Nephron progenitor cell (in vitro differentiated cells): ENCODE results near the gene PPP1CA.
A peak's percentile ranks its signal among the peaks of the same experiment; 100 is the strongest.
"Not testable (repeated sequence)": the region's sequence is repeated elsewhere in the genome, so short reads cannot be mapped to it uniquely, and the experiment has no call there.

ENCODE experiments used
- DNase-seq: peaks from one replicate; pipeline ENCODE4 v3.0.0; 2021
- H3K27ac Mint-ChIP-seq: 2 replicates; pipeline ENCODE4 v1.8.0; 2021; ENCODE audit warnings: mild to moderate bottlenecking, moderate library complexity, mixed read lengths
- H3K27me3 Mint-ChIP-seq: 2 replicates; pipeline ENCODE4 v1.8.0; 2021; ENCODE audit warnings: mild to moderate bottlenecking, low read depth, mixed read lengths; ENCODE audit not compliant: poor library complexity
- H3K36me3 Mint-ChIP-seq: 2 replicates; pipeline ENCODE4 v1.8.0; 2021; ENCODE audit warnings: low read depth, mixed read lengths
- H3K4me1 Mint-ChIP-seq: 2 replicates; pipeline ENCODE4 v1.8.0; 2021; ENCODE audit warnings: mixed read lengths
- H3K4me3 Mint-ChIP-seq: 2 replicates; pipeline ENCODE4 v1.8.0; 2021; ENCODE audit warnings: mild to moderate bottlenecking, moderate library complexity, mixed read lengths
- H3K9me3 Mint-ChIP-seq: 2 replicates; pipeline ENCODE4 v1.8.0; 2021; ENCODE audit warnings: mild to moderate bottlenecking, moderate library complexity, mixed read lengths
- TF ChIP-seq, protein P1 (sequence below): fragments of 200-600 bp; sonication (generic); IDR thresholded peaks from 2 replicates; pipeline ENCODE4 v1.5.0; 2021; ENCODE audit warnings: antibody characterized with exemption

PPP1CA gene

DNA sequence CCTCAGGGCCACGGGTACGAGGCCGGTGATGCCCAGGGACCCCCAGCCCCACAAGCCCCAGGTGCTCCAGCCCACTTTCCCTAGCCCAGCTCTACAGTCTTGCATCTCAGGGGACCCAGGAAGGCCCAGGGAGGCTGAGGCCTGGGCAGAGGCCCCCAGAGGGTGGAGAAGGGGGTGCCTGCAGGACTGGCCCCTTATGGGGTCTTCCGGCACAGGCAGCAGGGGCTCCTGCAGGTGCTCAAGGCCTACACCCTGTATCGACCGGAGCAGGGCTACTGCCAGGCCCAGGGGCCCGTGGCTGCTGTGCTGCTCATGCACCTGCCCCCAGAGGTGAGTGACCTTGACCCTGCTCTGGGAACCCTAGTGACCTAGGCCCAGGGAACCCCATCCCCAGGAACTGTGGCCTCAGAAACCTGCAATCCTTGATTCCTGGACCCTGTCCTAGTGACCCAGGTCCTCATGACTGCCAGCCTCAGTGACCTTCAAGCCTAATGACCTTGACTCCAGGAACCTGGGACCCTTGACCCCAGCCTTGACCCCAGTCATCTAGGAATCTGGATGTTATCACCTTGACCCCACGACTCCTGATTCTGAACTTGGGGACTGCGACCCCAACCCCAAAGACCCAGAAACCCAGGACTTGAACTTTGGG is 4.2 kb upstream of the PPP1CA start:
- DNase-seq = no peak
- H3K9me3 Mint-ChIP-seq = no peaks in the 10 kb centered on the region
- no peak overlapping the region for H3K27ac Mint-ChIP-seq
- peaks cover 35% of the 10 kb centered on the region for H3K4me1 Mint-ChIP-seq
- no peaks in the 10 kb centered on the region for H3K36me3 Mint-ChIP-seq
- peaks cover 4% of the 10 kb centered on the region for H3K27me3 Mint-ChIP-seq
- no peak overlapping the region for H3K4me3 Mint-ChIP-seq
- TF ChIP-seq, protein P1, sequence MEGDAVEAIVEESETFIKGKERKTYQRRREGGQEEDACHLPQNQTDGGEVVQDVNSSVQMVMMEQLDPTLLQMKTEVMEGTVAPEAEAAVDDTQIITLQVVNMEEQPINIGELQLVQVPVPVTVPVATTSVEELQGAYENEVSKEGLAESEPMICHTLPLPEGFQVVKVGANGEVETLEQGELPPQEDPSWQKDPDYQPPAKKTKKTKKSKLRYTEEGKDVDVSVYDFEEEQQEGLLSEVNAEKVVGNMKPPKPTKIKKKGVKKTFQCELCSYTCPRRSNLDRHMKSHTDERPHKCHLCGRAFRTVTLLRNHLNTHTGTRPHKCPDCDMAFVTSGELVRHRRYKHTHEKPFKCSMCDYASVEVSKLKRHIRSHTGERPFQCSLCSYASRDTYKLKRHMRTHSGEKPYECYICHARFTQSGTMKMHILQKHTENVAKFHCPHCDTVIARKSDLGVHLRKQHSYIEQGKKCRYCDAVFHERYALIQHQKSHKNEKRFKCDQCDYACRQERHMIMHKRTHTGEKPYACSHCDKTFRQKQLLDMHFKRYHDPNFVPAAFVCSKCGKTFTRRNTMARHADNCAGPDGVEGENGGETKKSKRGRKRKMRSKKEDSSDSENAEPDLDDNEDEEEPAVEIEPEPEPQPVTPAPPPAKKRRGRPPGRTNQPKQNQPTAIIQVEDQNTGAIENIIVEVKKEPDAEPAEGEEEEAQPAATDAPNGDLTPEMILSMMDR = no peak

DNA sequence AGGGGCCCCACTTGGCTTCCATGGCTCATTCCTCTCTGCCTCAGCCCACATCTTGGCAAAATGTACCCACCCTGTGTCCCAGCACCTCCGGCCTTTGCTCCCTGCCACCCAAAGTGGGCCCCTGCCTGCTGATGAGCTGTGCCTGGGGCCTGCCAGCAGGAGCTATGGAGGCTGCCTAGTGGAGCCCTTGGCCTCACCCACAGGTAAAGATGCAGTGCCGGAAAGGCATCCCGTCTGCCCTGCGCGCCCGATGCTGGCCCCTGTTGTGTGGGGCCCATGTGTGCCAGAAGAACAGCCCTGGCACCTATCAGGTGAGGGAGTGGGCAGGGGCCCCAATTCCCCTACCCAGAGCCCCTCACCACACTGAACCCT is 3.5 kb upstream of the PPP1CA start:
- Mint-ChIP-seq H3K36me3 (no peaks in the 10 kb centered on the region), H3K4me1 (peaks cover 35% of the 10 kb centered on the region), H3K9me3 (no peaks in the 10 kb centered on the region), H3K27ac (no peak overlapping the region), H3K4me3 (no peak overlapping the region), H3K27me3 (peaks cover 4% of the 10 kb centered on the region)
- TF ChIP-seq, protein P1 = no peak
- no peak for DNase-seq

DNA sequence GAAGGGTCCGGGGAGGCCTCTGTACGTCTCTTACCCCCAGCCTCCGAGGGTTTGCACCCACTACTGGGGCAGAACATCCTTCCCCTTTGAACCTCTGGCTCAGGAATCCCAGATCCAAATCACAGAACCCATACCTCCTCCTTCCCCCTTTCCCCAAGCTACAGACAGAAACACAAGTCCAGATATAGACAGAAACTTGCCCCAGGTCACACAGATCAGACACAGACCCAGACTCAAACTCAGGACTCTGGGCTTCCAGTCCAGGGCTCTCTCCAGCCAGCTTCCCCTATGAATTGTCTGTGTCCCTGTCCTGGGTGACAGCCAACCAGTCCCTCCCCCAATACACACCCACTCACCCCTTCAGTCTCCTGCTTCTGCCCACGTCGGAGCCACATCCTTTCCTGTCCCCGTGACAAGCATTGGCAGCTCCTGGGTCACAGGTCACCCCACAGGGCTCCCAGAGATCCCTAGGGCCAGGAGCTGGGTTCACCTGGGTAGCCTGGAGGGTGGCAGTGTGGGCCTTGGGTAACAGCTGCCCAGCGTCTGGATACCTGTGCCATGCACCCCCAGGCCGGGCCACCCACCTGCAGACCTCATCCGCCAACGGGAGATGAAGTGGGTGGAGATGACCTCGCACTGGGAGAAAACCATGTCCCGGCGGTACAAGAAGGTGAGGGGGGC is 3.0 kb upstream of the PPP1CA start:
- peaks cover 36% of the 10 kb centered on the region for H3K4me1 Mint-ChIP-seq
- H3K36me3 Mint-ChIP-seq = no peaks in the 10 kb centered on the region
- H3K27me3 Mint-ChIP-seq = peaks cover 4% of the 10 kb centered on the region
- no peak for DNase-seq
- H3K9me3 Mint-ChIP-seq = no peaks in the 10 kb centered on the region
- H3K4me3 Mint-ChIP-seq = no peak overlapping the region
- TF ChIP-seq, protein P1 = no peak
- peak overlapping the region; percentile 73 for H3K27ac Mint-ChIP-seq

DNA sequence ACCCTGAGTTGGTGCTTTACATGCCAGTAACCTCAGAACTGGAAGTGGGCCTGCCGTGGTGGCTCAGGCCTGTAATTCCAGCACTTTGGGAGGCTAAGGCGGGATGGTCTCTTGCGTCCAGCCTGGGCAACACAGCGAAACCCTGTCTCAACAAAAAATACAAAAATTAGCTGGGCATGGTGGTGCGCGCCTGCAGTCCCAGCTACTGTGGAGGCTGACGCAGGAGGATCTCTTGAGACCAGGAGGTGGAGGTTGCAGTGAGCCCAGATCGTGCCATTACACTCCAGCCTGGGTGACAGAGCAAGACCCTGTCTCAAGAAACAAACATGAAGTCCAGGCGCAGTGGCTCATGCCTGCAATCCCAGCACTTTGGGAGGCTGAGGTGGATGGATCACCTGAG is 1.4 kb upstream of the PPP1CA start:
- peak overlapping the region; percentile 93 for H3K27ac Mint-ChIP-seq
- not testable (repeated sequence) for H3K27me3 Mint-ChIP-seq, H3K4me3 Mint-ChIP-seq

DNA sequence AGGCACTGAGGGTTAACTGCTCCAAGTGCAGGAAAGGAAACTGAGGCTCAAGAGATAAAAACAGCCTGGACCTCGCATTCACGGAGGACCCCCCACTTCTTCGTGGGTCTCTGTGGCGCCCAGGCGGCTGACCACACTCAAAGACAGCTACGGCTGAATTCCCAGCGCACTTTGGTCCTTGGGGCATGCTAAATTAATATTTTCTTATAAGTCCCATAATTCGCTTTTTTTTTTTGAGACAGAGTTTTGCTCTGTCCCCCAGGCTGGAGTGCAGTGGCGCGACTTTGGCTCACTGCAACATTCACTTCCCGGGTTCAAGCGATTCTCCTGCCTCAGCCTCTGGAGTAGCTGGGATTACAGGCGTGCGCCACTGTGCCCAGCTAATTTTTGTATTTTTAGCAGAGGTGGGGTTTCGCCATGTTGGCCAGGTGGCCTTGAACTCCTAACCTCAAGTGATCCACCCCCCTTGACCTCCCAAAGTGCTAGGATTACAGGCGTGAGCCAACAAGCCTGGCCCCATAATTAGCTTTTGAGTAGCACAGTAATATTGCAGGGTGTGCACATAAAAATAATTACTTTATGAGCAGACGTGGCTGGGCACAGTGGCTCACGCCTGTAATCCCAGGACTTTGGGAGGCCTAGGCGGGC is 658 bp upstream of the PPP1CA start:
- not testable (repeated sequence) for H3K36me3 Mint-ChIP-seq
- peaks cover 41% of the 10 kb centered on the region for H3K4me1 Mint-ChIP-seq

More for the DNA sequence above, 1.4 kb upstream of the PPP1CA start:
- DNase-seq, H3K9me3 Mint-ChIP-seq, H3K36me3 Mint-ChIP-seq: not testable (repeated sequence)
- peaks cover 40% of the 10 kb centered on the region for H3K4me1 Mint-ChIP-seq

DNA sequence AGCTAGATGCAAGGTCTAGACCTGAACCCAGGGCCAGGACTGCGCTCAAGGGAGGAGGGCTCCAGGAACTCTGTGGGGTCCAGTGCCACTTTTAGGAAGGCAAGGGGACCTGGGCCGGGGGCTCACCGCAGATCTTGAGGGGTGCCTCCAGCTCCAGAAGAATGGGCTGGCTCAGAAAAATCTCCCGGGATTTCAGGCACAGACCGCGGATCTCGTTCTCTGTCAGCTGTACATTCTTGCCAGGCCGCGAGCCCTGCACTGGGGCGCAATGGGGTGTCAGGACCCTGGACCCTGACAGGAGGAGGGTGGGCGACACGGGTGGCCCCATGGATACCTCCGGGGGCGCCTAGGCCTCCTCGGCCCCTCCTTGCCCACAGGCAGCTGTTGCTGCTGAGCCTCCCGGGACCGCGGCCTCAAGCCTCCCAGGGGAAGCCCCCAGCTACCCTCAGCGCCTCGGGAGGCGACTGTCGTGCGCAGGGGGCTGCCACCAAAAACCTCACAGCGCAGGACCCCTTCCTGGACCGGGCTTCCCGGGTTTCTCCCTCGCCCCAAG is 640 bp downstream of the PPP1CA start:
- Mint-ChIP-seq H3K4me1 (peaks cover 50% of the 10 kb centered on the region), H3K36me3 (peaks cover 8% of the 10 kb centered on the region), H3K9me3 (no peaks in the 10 kb centered on the region), H3K27ac (no peak overlapping the region), H3K4me3 (peak overlapping the region; percentile 85), H3K27me3 (no peaks in the 10 kb centered on the region)
- DNase-seq = no peak
- TF ChIP-seq, protein P1 = no peak

More for the DNA sequence above, 658 bp upstream of the PPP1CA start:
- H3K27me3 Mint-ChIP-seq, H3K27ac Mint-ChIP-seq, DNase-seq, H3K9me3 Mint-ChIP-seq, H3K4me3 Mint-ChIP-seq: not testable (repeated sequence)
